ENCODE data around the gene APOC3. TPM values are rescaled to one million over a fixed set of nuclear protein-coding genes. Genes with fewer than 3 reads are reported as not detected.

The APOC3 gene
- total and polyA plus RNA-seq, 8 donors = 0.32 to 2.1 (median 0.62) TPM; not detected in 3

DNA sequence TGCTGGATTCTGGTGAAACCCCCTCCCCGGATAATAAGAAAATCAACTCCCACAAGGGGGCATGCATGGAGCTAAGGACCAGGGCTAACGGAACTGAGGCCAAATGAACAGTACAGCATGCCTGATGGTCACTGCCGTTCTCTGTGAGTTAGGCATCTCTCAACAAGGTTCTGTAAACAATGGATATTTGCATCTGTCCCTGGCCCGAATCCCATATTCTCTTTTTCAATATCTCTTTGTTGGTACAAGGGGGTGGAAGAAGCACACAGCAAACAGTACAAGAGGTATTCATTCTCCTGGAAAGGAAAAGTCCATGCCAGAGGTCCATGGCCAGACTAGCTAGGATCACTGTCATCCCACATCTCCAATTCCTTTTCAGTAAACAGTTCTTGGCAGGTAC is 39.9 kb downstream of the APOC3 start:
- no peak overlapping the region for H3K4me3 ChIP-seq
- H3K36me3 ChIP-seq = peaks cover 4 to 99% of the 10 kb centered on the region in 2 donors
- TF ChIP-seq, protein P1, sequence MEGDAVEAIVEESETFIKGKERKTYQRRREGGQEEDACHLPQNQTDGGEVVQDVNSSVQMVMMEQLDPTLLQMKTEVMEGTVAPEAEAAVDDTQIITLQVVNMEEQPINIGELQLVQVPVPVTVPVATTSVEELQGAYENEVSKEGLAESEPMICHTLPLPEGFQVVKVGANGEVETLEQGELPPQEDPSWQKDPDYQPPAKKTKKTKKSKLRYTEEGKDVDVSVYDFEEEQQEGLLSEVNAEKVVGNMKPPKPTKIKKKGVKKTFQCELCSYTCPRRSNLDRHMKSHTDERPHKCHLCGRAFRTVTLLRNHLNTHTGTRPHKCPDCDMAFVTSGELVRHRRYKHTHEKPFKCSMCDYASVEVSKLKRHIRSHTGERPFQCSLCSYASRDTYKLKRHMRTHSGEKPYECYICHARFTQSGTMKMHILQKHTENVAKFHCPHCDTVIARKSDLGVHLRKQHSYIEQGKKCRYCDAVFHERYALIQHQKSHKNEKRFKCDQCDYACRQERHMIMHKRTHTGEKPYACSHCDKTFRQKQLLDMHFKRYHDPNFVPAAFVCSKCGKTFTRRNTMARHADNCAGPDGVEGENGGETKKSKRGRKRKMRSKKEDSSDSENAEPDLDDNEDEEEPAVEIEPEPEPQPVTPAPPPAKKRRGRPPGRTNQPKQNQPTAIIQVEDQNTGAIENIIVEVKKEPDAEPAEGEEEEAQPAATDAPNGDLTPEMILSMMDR (IDR thresholded peaks at IDR 0.05) = no peak
- DNase-seq (no peak), ATAC-seq (no peak)
- no peaks in the 10 kb centered on the region for H3K27me3 ChIP-seq
- H3K9me3 ChIP-seq = no peaks in the 10 kb centered on the region
- peaks cover 0 to 11% of the 10 kb centered on the region in 2 donors for H3K4me1 ChIP-seq
- H3K27ac ChIP-seq = no peak overlapping the region
- intact Hi-C loops (cut with DNase I) = no loop called here

DNA sequence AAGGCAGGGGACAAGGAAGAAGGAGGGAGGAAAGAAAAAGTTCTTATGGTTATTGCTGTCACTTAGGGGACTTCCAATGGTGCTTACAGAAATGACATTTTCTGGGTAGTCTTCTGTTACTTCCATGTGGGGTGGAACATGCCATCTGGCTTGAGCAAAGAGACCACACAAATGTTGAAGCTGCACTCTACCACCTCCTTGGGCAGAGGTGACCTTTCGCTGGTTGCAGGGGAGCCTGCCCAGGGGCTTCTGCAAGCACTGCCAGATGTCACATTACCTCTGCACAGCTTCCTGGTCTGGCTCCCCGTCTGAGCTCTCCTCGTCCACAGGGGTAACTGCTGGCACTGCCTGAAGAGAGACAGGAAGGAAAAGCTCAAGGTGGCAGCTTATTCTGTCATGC is 40.3 kb downstream of the APOC3 start:
- TF ChIP-seq, protein P1 (IDR thresholded peaks at IDR 0.05) = no peak
- Histone ChIP-seq H3K4me3 (no peak overlapping the region), H3K4me1 (peaks cover 0 to 11% of the 10 kb centered on the region in 2 donors), H3K9me3 (no peaks in the 10 kb centered on the region), H3K27me3 (no peaks in the 10 kb centered on the region), H3K27ac (no peak overlapping the region), H3K36me3 (peaks cover 4 to 99% of the 10 kb centered on the region in 2 donors)
- ATAC-seq = no peak
- no peak for DNase-seq
- intact Hi-C loops (cut with DNase I) = no loop called here

DNA sequence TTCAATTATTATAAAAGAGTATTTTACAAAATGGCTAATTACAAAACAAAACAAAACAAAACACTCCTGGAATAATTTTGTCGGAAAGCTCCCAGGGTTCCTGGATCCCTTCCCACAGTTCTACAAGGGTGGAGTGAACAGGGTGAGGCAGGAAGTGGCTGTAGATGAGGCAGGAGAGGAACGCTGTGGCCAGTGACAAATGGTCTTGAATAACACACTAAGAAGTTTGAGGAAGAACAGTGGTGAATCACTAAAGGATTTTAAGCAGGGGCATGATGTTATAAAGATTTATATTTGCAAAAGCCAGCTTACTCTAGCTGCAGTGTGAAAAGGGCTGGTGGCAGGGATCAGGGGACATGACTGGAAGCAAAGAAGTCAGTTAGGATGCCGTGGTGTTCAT is 41.5 kb downstream of the APOC3 start:
- TF ChIP-seq, protein P1 (IDR thresholded peaks at IDR 0.05) = no peak
- peak overlapping the region in 1 of 2 donors; percentile 59 for H3K27ac ChIP-seq
- H3K27me3 ChIP-seq = no peaks in the 10 kb centered on the region
- peak; percentile 32 for ATAC-seq
- H3K4me1 ChIP-seq = peaks cover 0 to 11% of the 10 kb centered on the region in 2 donors
- H3K36me3 ChIP-seq = peaks cover 4 to 99% of the 10 kb centered on the region in 2 donors
- no peak for DNase-seq
- H3K4me3 ChIP-seq = no peak overlapping the region
- H3K9me3 ChIP-seq = no peaks in the 10 kb centered on the region
- intact Hi-C loops (cut with DNase I) = no loop called here

DNA sequence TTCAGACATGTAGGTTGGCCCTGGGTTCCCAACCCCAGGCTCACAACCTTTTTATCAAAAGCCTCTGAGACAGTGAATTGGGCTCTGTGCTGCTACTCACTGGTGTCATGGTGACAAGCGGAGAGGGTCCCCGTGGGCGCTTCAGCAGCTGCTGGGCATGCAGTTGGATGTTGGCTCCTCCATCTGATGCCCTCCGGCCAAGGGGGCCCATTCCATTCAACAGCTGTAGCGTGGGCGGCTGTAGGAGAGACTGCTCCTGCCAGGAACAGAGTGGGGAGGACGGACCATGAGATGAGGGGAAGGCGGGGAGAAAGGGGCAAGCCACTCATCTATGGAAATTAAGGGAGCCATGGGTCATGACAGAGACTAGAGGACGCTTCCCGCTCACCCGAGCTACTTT is 43.7 kb downstream of the APOC3 start:
- no peak overlapping the region for H3K4me3 ChIP-seq
- no peak overlapping the region for H3K27ac ChIP-seq
- H3K4me1 ChIP-seq = peaks cover 0 to 11% of the 10 kb centered on the region in 2 donors
- ATAC-seq = no peak
- DNase-seq = no peak
- TF ChIP-seq, protein P1 (IDR thresholded peaks at IDR 0.05) = no peak
- H3K9me3 ChIP-seq = no peaks in the 10 kb centered on the region
- H3K27me3 ChIP-seq = no peaks in the 10 kb centered on the region
- intact Hi-C loops (cut with DNase I) = no loop called here
- peaks cover 0 to 85% of the 10 kb centered on the region in 2 donors for H3K36me3 ChIP-seq

DNA sequence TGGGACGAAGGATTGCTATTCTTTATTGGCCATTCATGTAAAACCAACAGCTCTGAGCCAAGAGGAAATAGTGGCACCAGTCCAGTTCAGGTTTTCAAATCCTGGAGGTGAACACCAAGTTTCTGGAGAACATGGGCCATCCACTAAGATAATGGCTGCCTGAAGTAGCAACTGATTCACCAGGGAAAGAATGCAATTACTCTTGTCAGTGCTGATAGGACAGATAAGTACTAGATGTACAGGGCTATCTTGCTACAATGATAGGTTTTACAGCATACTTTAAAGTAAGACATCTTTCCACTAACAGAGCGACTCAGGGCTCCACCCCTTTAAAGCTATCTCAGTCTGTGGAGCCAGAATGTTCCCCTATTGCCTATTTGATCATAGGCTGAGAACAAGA is 44.5 kb downstream of the APOC3 start:
- intact Hi-C loops (cut with DNase I) = no loop called here
- H3K4me3 ChIP-seq = no peak overlapping the region
- H3K4me1 ChIP-seq = peaks cover 0 to 11% of the 10 kb centered on the region in 2 donors
- H3K27ac ChIP-seq = no peak overlapping the region
- TF ChIP-seq, protein P1 (IDR thresholded peaks at IDR 0.05) = no peak
- no peak for ATAC-seq
- H3K27me3 ChIP-seq = no peaks in the 10 kb centered on the region
- H3K36me3 ChIP-seq = peaks cover 0 to 78% of the 10 kb centered on the region in 2 donors
- DNase-seq = no peak
- H3K9me3 ChIP-seq = no peaks in the 10 kb centered on the region

Measured in left lung (tissue), 10 donors.